GM21717 (cell line): ENCODE results near the gene TMTC1.

Experiments used
- ATAC-seq: cut with Tn5 transposase; IDR thresholded peaks from one replicate; pipeline ENCODE4 v1.9.1; 2021; ENCODE audit warnings: mild to moderate bottlenecking, moderate library complexity; ENCODE audit not compliant: unreplicated experiment

The TMTC1 gene

GRCh38 chr12:29741342-29742241 is 42.1 kb downstream of the TMTC1 start:
- no peak for ATAC-seq

DNA sequence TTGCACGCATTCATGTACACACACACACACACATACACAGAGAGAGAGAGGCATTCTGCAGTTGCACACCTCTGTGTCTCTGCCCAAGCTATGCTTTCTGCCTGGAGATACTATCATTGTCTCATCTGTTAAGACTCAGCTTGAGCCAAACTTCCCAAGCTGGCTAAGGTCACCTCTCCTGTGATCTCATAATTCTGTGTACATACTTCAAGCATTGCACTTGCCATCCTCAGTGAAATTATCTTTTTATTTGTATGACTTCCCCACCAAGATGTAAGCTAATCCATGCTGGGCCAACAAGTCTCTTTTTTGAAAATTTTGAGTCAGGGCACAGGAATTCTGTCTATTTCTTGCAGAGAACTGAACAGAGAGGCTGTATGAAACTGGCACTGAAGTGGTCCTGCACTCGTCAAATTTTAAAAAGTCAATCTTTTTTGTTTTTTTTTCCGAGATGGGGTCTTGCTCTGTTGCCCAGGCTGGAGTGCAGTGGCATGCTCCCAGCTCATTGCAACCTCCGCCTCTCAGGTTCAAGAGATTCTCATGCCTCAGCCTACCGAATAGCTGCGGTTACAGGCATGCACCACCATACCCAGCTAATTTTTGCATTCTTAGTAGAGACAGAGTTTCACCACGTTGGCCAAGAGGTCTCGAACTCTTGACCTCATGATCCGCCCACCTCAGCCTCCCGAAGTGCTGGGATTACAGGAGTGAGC is 44.3 kb downstream of the TMTC1 start:
- no peak for ATAC-seq

DNA sequence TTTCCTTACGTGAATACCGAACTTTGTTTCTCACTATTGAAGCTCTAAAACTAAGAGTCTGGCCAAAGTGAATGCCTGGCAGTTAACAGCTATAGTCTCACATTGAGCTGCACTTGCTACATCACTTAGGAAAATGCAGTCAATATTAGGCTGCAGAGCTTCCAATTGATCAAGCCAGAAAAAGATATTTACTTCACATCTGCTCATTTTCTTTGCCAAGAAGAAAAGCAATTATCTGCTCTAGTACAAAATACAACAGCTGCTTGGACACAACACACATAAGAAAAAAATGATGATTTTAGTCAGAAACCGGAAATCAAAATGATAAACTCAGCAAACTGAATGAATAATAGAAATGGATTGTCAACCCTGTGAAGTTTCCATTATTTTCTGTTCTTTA is 45.4 kb downstream of the TMTC1 start:
- no peak for ATAC-seq

- ATAC-seq: no peak
Measured at GRCh38 chr12:29737644-29738043, 46.1 kb downstream of the TMTC1 start.

DNA sequence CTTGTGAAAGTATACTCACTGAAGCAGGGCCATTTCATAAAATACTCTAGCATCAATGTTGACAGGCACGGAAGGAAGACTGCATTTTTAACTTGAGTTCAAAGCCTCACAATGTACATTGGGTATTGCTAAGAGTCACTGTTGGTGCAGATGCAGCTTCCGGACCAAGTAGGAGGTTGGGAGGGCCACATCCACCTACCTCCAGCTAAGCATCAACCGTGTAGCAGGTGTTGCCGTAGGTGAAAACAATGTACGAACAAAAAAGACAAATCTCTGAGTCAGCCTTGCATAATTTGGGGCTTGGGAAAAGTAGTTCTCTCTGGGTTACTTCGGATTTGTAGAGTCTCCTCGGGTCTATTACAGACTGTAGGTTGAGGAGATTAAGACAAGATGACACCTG is 48.1 kb downstream of the TMTC1 start:
- no peak for ATAC-seq

DNA sequence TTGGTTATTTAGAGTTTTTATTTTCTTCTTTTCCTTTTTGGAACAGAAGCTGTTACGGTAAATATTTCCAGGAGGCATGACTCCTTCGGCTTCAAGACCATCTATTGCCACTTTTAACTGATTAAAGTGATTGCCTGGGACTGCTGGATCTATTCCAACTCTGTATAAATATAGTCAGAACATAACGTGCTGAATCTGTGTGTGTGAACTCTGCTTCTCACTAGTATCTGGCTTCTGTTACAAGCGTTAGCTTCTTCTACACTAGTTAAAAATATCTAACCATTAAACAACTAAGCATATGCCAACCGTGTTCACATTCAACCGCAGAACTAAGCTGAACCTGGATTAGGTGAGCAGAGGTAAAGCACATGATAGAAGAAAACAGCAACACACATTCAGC is 49.0 kb downstream of the TMTC1 start:
- ATAC-seq: no peak

DNA sequence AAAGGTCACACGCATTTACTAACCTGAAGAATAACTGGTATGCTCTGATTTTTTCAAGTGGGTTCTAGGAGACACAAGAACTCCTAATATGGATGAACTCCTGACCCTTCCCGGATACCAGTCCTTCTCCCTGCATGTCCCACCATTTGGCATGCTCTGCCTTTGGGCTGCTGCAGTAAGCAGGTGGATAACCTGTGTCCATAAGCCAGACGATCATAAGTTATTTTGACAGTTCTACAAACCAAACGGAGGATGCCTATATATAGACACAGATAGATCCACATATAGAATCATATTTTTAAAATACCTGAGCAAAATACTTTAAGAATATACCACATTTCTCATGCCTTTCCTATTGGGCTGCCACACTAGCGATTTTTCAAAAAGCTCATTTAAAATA is 49.4 kb downstream of the TMTC1 start:
- no peak for ATAC-seq

GRCh38 chr12:29733501-29733900 is 50.2 kb downstream of the TMTC1 start:
- ATAC-seq: no peak

DNA sequence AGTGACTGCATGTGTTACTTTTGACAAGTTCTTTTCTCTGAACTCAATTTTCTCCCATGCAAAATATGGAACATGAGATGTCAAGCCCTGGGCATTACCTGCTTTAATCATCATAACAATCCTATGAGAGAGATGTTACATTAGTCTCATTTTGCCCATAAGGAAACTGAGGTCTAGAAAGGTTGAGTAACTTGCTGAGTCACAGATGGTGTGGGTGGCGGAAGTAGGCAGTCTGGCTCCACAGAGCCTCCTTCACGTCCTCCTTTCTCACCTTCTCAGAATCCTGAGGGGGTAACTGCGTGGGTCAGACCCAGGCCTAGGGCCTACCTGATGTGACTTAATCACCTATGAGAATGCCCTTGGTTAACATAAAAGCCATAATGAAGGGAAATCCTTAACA is 50.7 kb downstream of the TMTC1 start:
- ATAC-seq: no peak

DNA sequence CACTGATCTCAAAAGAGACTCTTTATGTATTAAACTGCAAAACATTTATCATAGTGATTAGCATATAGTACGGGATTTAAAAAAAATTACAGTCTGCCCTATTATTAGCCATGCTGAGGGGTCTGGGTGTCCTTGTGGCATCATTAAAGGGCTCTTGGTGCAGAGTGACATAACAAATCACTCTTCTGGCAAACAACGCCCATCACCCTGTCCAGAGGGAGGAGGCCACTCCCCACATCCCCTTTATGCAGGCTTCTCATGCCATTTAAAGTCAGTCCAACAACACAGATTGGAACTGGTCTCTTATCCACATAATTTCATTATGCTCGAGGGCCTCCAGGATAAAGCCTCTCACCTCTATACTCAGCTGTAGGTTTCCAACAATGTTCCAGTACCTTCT is 51.1 kb downstream of the TMTC1 start:
- no peak for ATAC-seq

- no peak for ATAC-seq
Measured at GRCh38 chr12:29732191-29732590, 51.6 kb downstream of the TMTC1 start.

- ATAC-seq: no peak
Measured at GRCh38 chr12:29731591-29731990, 52.2 kb downstream of the TMTC1 start.

- ATAC-seq: no peak
Measured at GRCh38 chr12:29730481-29730880, 53.3 kb downstream of the TMTC1 start.

- no peak for ATAC-seq
Measured at GRCh38 chr12:29728030-29728429, 55.7 kb downstream of the TMTC1 start.

- ATAC-seq: no peak
Measured at GRCh38 chr12:29726741-29727348, 56.9 kb downstream of the TMTC1 start.

DNA sequence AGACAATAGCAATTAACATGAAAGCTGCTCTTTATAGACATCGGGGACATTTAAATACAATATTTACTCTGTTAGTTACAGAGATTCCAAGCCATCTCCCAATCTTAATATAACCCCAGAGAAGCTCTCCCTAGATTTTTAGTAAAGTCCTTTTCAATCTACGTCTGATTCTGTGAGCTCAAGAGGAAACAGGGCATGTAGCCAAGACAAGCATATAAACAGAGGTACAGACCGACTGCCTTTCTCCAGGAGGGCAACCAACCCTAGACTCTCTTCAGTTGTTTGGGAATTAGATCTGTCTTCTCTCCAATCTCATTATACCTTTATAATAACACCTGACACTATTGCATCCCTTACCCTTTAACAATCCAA is 57.4 kb downstream of the TMTC1 start:
- no peak for ATAC-seq

DNA sequence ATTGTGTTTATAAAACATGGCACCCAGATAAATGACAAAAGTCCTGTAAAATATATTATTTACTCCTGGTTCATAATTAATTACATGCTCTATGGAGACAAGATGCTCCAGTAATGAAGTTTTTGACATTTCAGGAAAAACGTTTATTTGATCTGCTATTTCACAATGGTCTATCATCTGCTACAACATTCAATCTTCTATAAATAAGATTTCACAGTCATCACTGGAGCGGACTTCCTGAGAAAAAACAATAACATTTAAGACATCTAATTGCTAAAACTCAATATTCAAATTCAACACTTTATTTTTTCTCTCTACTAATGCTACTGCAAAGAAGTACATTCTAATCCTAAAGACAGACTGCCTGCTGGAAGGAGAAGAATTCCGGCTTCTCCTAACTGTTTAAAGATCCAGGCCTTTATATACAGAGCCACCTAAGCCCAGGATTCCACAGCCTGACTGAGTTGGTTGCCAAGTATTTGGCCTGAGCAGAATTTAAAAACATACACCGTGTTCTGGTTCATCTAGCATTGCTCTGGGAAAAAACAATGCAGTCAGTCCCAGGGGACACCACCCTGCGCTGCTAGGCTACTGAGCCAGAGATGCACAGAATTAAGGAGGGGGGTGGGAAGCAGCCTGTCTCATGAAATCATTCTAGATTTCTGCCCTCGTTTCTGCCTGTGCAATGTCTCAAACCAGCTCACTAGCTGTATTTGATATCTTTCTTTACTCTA is 58.0 kb downstream of the TMTC1 start:
- ATAC-seq: no peak

GRCh38 chr12:29722164-29722563 is 61.6 kb downstream of the TMTC1 start:
- no peak for ATAC-seq

DNA sequence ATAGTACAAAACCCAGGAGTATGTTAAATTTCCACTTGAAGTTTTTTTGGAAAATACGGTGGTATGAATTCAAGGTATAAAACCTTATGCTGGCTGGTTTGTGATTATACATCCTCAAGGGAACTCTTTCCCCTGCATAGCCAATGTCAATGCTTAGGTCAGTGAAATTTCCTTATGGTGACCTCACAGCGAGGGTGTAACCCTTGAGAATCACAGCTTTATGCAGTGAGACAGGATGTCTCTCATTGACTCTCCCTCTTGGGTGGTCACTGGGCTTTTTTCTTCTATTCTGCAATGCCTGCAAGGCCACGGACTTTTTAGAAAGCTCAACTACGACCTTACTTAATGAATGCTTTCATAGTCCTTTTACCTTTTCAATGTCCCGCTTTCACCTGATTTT is 64.4 kb downstream of the TMTC1 start:
- ATAC-seq: no peak

DNA sequence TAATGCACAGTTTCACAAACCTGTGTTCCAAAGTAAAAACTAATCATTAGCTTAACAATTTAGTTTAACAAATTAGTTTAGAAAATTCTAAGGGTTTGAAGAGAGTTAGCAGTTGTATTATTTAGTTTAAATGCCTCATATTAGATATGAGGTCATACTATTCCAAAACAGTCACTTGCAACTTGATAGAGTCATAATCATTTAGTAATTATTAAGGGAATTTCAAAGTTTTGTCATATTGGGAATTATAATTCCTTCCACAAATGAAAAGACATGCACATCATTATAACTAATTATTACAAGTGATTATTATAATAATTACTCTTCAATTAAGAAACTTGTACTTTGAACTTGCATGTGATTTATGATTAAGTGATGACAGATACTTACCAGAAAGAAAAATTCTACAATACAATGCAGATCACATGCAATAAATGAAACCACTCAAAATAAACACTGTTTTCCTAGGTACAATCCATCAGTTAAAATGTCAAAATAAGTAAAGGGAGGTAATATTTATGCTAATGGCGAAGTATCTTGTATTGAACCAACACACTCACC is 66.1 kb downstream of the TMTC1 start:
- no peak for ATAC-seq

DNA sequence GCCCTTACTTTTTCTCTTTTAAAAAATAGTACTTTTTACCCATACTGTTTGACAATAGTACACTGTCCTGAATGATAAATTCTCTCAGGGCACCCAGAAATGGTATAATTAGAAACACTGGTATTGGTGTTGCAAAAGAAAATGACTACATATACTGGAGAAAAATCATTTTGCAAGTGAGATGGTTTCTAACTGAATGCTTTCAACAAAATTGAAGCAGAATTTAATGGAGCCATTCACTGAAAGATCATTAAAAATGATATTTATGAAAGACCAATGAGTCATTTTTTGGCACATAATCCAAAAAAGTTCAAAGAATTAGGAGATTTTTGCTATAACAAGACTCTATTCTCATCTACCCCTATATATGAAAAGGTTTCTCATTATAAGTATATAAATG is 68.8 kb downstream of the TMTC1 start:
- no peak for ATAC-seq
